Measurements from ENCODE around the gene ABHD17B.
A peak's percentile ranks its signal among the peaks of the same experiment; 100 is the strongest.
"Not testable (repeated sequence)": the region's sequence is repeated elsewhere in the genome, so short reads cannot be mapped to it uniquely, and the experiment has no call there.

The ABHD17B gene

GRCh38 chr9:71909887-71910649 is 925 bp downstream of the ABHD17B start:
- peak; percentile 28 for TF ChIP-seq CTCF (IDR thresholded peaks at IDR 0.05; ENCODE audit: poor library complexity, severe bottlenecking)
- DNase-seq (ENCODE audit: low spot score) (peak; percentile 56), ATAC-seq (ENCODE audit: low read depth) (peak; percentile 1)
- peaks cover 27% of the 10 kb centered on the region for H3K4me1 ChIP-seq (ENCODE audit: insufficient read depth, poor library complexity, severe bottlenecking)
- no peaks in the 10 kb centered on the region for H3K27me3 ChIP-seq (ENCODE audit: insufficient read depth, poor library complexity, severe bottlenecking)
- H3K27ac ChIP-seq (ENCODE audit: poor library complexity, severe bottlenecking): peak overlapping the region; percentile 79
- H3K9me3 ChIP-seq (ENCODE audit: severe bottlenecking): no peaks in the 10 kb centered on the region
- peak overlapping the region; percentile 93 for H3K4me3 ChIP-seq (ENCODE audit: severe bottlenecking)
- H3K36me3 ChIP-seq (ENCODE audit: low read depth): no peaks in the 10 kb centered on the region

- no peak for TF ChIP-seq CTCF (IDR thresholded peaks at IDR 0.05; ENCODE audit: poor library complexity, severe bottlenecking)
- Histone ChIP-seq H3K4me1 (ENCODE audit: insufficient read depth, poor library complexity, severe bottlenecking) (peaks cover 24% of the 10 kb centered on the region), H3K36me3 (ENCODE audit: low read depth) (no peaks in the 10 kb centered on the region), H3K4me3 (ENCODE audit: severe bottlenecking) (peak overlapping the region; percentile 93), H3K27ac (ENCODE audit: poor library complexity, severe bottlenecking) (no peak overlapping the region), H3K9me3 (ENCODE audit: severe bottlenecking) (no peaks in the 10 kb centered on the region), H3K27me3 (ENCODE audit: insufficient read depth, poor library complexity, severe bottlenecking) (no peaks in the 10 kb centered on the region)
- ATAC-seq (ENCODE audit: low read depth) (no peak), DNase-seq (ENCODE audit: low spot score) (no peak)
Measured at GRCh38 chr9:71908825-71909224, 2.2 kb downstream of the ABHD17B start.

GRCh38 chr9:71904076-71904475 is 6.9 kb downstream of the ABHD17B start:
- DNase-seq (ENCODE audit: low spot score) (no peak), ATAC-seq (ENCODE audit: low read depth) (no peak)
- Histone ChIP-seq H3K4me1 (ENCODE audit: insufficient read depth, poor library complexity, severe bottlenecking) (peaks cover 6% of the 10 kb centered on the region), H3K27me3 (ENCODE audit: insufficient read depth, poor library complexity, severe bottlenecking) (no peaks in the 10 kb centered on the region), H3K27ac (ENCODE audit: poor library complexity, severe bottlenecking) (no peak overlapping the region), H3K9me3 (ENCODE audit: severe bottlenecking) (no peaks in the 10 kb centered on the region), H3K36me3 (ENCODE audit: low read depth) (no peaks in the 10 kb centered on the region), H3K4me3 (ENCODE audit: severe bottlenecking) (no peak overlapping the region)
- TF ChIP-seq CTCF (IDR thresholded peaks at IDR 0.05; ENCODE audit: poor library complexity, severe bottlenecking): no peak

- no peak for DNase-seq (ENCODE audit: low spot score)
Measured at GRCh38 chr9:71901695-71902597, 9.0 kb downstream of the ABHD17B start.

GRCh38 chr9:71898756-71899155 is 12.2 kb downstream of the ABHD17B start:
- H3K27ac ChIP-seq (ENCODE audit: poor library complexity, severe bottlenecking); H3K4me3 ChIP-seq (ENCODE audit: severe bottlenecking); H3K9me3 ChIP-seq (ENCODE audit: severe bottlenecking); ATAC-seq (ENCODE audit: low read depth); DNase-seq (ENCODE audit: low spot score); H3K27me3 ChIP-seq (ENCODE audit: insufficient read depth, poor library complexity, severe bottlenecking); H3K36me3 ChIP-seq (ENCODE audit: low read depth): not testable (repeated sequence)
- peaks cover 19% of the 10 kb centered on the region for H3K4me1 ChIP-seq (ENCODE audit: insufficient read depth, poor library complexity, severe bottlenecking)

More at GRCh38 chr9:71901695-71902597, 9.0 kb downstream of the ABHD17B start:
- no peaks in the 10 kb centered on the region for H3K27me3 ChIP-seq (ENCODE audit: insufficient read depth, poor library complexity, severe bottlenecking)
- no peak overlapping the region for H3K4me3 ChIP-seq (ENCODE audit: severe bottlenecking)
- H3K36me3 ChIP-seq (ENCODE audit: low read depth): no peaks in the 10 kb centered on the region
- no peak overlapping the region for H3K27ac ChIP-seq (ENCODE audit: poor library complexity, severe bottlenecking)
- no peak for TF ChIP-seq CTCF (IDR thresholded peaks at IDR 0.05; ENCODE audit: poor library complexity, severe bottlenecking)
- no peak for ATAC-seq (ENCODE audit: low read depth)
- peaks cover 5% of the 10 kb centered on the region for H3K4me1 ChIP-seq (ENCODE audit: insufficient read depth, poor library complexity, severe bottlenecking)
- H3K9me3 ChIP-seq (ENCODE audit: severe bottlenecking): no peaks in the 10 kb centered on the region
